ENCODE results near the gene PLIN3.
"Not testable (repeated sequence)": the region's sequence is repeated elsewhere in the genome, so short reads cannot be mapped to it uniquely, and the experiment has no call there.

PLIN3 gene

GRCh38 chr19:4847190-4847973, 20.1 kb downstream of the PLIN3 start:
- no peak for DNase-seq (ENCODE audit: low read depth)

- not testable (repeated sequence) for DNase-seq (ENCODE audit: low read depth)
Observed at GRCh38 chr19:4845975-4846374, 21.5 kb downstream of the PLIN3 start.

GRCh38 chr19:4844348-4845179, 22.9 kb downstream of the PLIN3 start:
- no peak for DNase-seq (ENCODE audit: low read depth)

GRCh38 chr19:4843647-4843965, 23.9 kb downstream of the PLIN3 start:
- no peak for DNase-seq (ENCODE audit: low read depth)

GRCh38 chr19:4839192-4839591, 28.3 kb downstream of the PLIN3 start:
- no peak for DNase-seq (ENCODE audit: low read depth)

- DNase-seq (ENCODE audit: low read depth), result no peak
Observed at GRCh38 chr19:4832776-4833175, 34.7 kb downstream of the PLIN3 start.

GRCh38 chr19:4831979-4832340, 35.5 kb downstream of the PLIN3 start:
- not testable (repeated sequence) for DNase-seq (ENCODE audit: low read depth)

GRCh38 chr19:4831304-4831978, 36.0 kb downstream of the PLIN3 start, which contains the start of gene TICAM1:
Gene TICAM1, minus strand, starts transcription at chr19:4831712. Its CDS starts 13,335 bp downstream, at chr19:4818377.
- peak; percentile 75 for DNase-seq (ENCODE audit: low read depth)

GRCh38 chr19:4830768-4831265, 36.6 kb downstream of the PLIN3 start:
- DNase-seq (ENCODE audit: low read depth), result no peak

GRCh38 chr19:4830332-4830731, 37.1 kb downstream of the PLIN3 start:
- DNase-seq (ENCODE audit: low read depth), result no peak

- DNase-seq (ENCODE audit: low read depth), result no peak
Observed at GRCh38 chr19:4829001-4829712, 38.3 kb downstream of the PLIN3 start.

GRCh38 chr19:4823577-4823976, 43.9 kb downstream of the PLIN3 start:
- DNase-seq (ENCODE audit: low read depth), result no peak

GRCh38 chr19:4822354-4822753, 45.1 kb downstream of the PLIN3 start:
- not testable (repeated sequence) for DNase-seq (ENCODE audit: low read depth)

GRCh38 chr19:4821265-4821664, 46.2 kb downstream of the PLIN3 start:
- DNase-seq (ENCODE audit: low read depth), result no peak

- DNase-seq (ENCODE audit: low read depth), result no peak
Observed at GRCh38 chr19:4817467-4818277, 49.8 kb downstream of the PLIN3 start.

- DNase-seq (ENCODE audit: low read depth), result no peak
Observed at GRCh38 chr19:4816950-4817278, 50.6 kb downstream of the PLIN3 start.

- no peak for DNase-seq (ENCODE audit: low read depth)
Observed at GRCh38 chr19:4816202-4816949, 51.1 kb downstream of the PLIN3 start.

GRCh38 chr19:4815426-4816201, 51.9 kb downstream of the PLIN3 start:
- DNase-seq (ENCODE audit: low read depth), result peak; percentile 64

- no peak for DNase-seq (ENCODE audit: low read depth)
Observed at GRCh38 chr19:4814625-4815425, 52.6 kb downstream of the PLIN3 start.
